ENCODE measurements around the gene IL17RE.

- TF ChIP-seq CTCF (IDR thresholded peaks at IDR 0.05; ENCODE audit: insufficient read depth, low read length) (no peak), REST (IDR thresholded peaks at IDR 0.05; ENCODE audit: insufficient replicate concordance, low read depth) (no peak), POLR2AphosphoS5 (IDR thresholded peaks at IDR 0.05; ENCODE audit: low read depth) (peak; percentile 59; the same call in 1 of the 2 replicates), GABPA (IDR thresholded peaks at IDR 0.05; ENCODE audit: low read depth) (no peak), SPI1 (IDR thresholded peaks at IDR 0.05; ENCODE audit: borderline replicate concordance, low read depth) (no peak)
Measured at GRCh38 chr3:9864200-9864927, 38.3 kb upstream of the IL17RE start.

Measured in HL-60 (cell line).